HAP-1 (cell line): ENCODE results near the gene ABCB11.
A peak's percentile ranks its signal among the peaks of the same experiment; 100 is the strongest.

ENCODE experiments used
- DNase-seq, 2 experiments: peaks; one replicate each; pipeline ENCODE4 v3.0.0-alpha.2; 2016 to 2020; ENCODE audit warnings: low spot score in 2 of 2
- H3K27me3 ChIP-seq: fragments of 250-450 bp; sonication (Bioruptor Pico); 2 replicates; pipeline ENCODE4 v1.5.1; 2020; ENCODE audit warnings: low read depth, mild to moderate bottlenecking, moderate library complexity
- H3K36me3 ChIP-seq: fragments of 250-450 bp; sonication (Bioruptor Pico); replicated peaks from 2 replicates; pipeline ENCODE4 v1.5.1; 2020; ENCODE audit warnings: mild to moderate bottlenecking
- H3K4me1 ChIP-seq: fragments of 250-450 bp; sonication (Bioruptor Pico); 2 replicates; pipeline ENCODE4 v1.5.1; 2020; ENCODE audit warnings: mild to moderate bottlenecking
- H3K4me3 ChIP-seq: fragments of 250-450 bp; sonication (Bioruptor Pico); 2 replicates; pipeline ENCODE4 v1.5.1; 2020; ENCODE audit warnings: mild to moderate bottlenecking, moderate library complexity
- H3K9me3 ChIP-seq: fragments of 250-450 bp; sonication (Bioruptor Pico); 2 replicates; pipeline ENCODE4 v1.5.1; 2020; ENCODE audit warnings: mild to moderate bottlenecking, moderate library complexity
- in situ Hi-C: fragments of 300-500 bp; cut with MboI; formaldehyde crosslinking; loops from 3 replicates; pipeline ENCODE4 v1.14.3; 2020; ENCODE audit warnings: low sequenced_read_pairs, inconsistent platforms, mixed read lengths

ABCB11 gene

GRCh38 chr2:169009865-169010579, 21.1 kb downstream of the ABCB11 start:
- Histone ChIP-seq H3K27me3 (no peaks in the 10 kb centered on the region; the same call in 1 of the 2 replicates), H3K4me1 (no peaks in the 10 kb centered on the region), H3K9me3 (no peaks in the 10 kb centered on the region), H3K4me3 (no peak overlapping the region), H3K36me3 (no peaks in the 10 kb centered on the region)
- in situ Hi-C loops, result no loop called here
- DNase-seq, result no peak

GRCh38 chr2:169007941-169008340, 23.2 kb downstream of the ABCB11 start:
- no peaks in the 10 kb centered on the region for H3K27me3 ChIP-seq
- H3K9me3 ChIP-seq, result no peaks in the 10 kb centered on the region
- in situ Hi-C loops, result no loop called here
- no peaks in the 10 kb centered on the region for H3K36me3 ChIP-seq
- no peaks in the 10 kb centered on the region for H3K4me1 ChIP-seq
- DNase-seq, result no peak
- no peak overlapping the region for H3K4me3 ChIP-seq

DNA sequence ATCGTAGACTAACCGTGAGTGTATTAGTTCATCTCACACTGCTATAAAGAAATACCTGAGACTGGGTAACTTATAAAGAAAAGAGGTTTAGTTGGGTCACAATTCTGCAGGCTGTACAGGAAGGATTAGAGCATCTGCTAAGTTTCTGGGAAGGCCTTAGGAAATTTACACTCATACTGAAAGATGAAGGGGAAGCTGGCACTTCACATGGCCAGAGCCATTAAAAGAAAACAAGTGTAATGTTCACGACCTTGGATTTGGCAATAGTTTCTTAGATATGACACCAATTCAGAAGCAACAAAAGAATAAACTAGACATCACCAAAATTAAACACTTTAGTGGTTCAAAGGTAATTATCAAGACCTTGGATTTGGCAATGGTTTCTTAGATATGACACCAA, 23.8 kb downstream of the ABCB11 start:
- Histone ChIP-seq H3K9me3 (no peaks in the 10 kb centered on the region), H3K36me3 (no peaks in the 10 kb centered on the region), H3K27me3 (no peaks in the 10 kb centered on the region), H3K4me3 (no peak overlapping the region), H3K4me1 (no peaks in the 10 kb centered on the region)
- in situ Hi-C loops, result no loop called here
- DNase-seq, result no peak

- no peak for DNase-seq
- Histone ChIP-seq H3K27me3 (no peaks in the 10 kb centered on the region), H3K4me3 (no peak overlapping the region), H3K9me3 (no peaks in the 10 kb centered on the region), H3K36me3 (no peaks in the 10 kb centered on the region), H3K4me1 (no peaks in the 10 kb centered on the region)
- in situ Hi-C loops, result no loop called here
Observed at GRCh38 chr2:169006665-169007064, 24.5 kb downstream of the ABCB11 start.

GRCh38 chr2:169005994-169006393, 25.1 kb downstream of the ABCB11 start:
- H3K4me3 ChIP-seq, result no peak overlapping the region
- H3K4me1 ChIP-seq, result no peaks in the 10 kb centered on the region
- H3K27me3 ChIP-seq, result peaks cover 6% of the 10 kb centered on the region
- no peak for DNase-seq
- no peaks in the 10 kb centered on the region for H3K9me3 ChIP-seq
- no peaks in the 10 kb centered on the region for H3K36me3 ChIP-seq
- in situ Hi-C loops, result no loop called here

- peak in 1 of 2 experiments; percentile 11 for DNase-seq
- no peak overlapping the region for H3K4me3 ChIP-seq
- in situ Hi-C loops, result no loop called here
- peaks cover 6% of the 10 kb centered on the region for H3K27me3 ChIP-seq
- no peaks in the 10 kb centered on the region for H3K36me3 ChIP-seq
- H3K9me3 ChIP-seq, result no peaks in the 10 kb centered on the region
- H3K4me1 ChIP-seq, result no peaks in the 10 kb centered on the region
Observed at GRCh38 chr2:169005080-169005598, 26.0 kb downstream of the ABCB11 start.

GRCh38 chr2:169002161-169002738, 28.9 kb downstream of the ABCB11 start:
- Histone ChIP-seq H3K9me3 (no peaks in the 10 kb centered on the region), H3K4me3 (no peak overlapping the region), H3K4me1 (no peaks in the 10 kb centered on the region), H3K27me3 (peaks cover 6% of the 10 kb centered on the region), H3K36me3 (no peaks in the 10 kb centered on the region)
- no peak for DNase-seq
- in situ Hi-C loops, result no loop called here

DNA sequence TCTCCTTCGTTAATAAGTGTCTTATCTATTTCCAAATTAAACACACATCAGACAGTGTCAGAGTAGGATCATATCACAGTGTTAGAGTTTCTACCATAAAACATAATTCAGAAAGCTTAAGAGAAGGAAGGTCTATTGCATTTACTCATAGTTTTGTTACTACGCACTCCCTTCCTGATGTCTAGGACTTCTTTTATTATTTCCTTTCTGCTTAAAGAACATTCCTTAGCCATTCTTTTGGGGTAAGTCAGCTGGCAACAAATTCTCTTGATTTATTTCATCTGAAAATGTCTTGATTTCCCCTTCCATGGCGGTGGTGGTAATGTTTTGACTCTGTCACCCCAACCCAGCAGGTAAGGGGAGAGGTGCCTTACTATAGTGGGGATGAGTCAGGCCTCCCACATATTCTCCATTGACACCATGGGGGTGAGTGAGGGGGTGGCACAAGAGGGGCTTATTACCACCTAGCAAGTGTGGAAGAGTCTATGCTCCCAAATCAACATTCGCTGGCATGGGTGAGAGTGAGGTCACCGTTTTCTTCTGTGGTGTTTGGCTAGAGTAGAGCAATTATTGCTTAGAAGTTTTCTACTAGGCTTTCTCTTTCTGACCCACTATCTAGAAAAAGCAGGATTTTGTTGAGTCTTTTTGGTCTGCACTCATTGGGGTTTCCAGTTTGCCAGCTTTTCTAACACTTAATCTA, 29.9 kb downstream of the ABCB11 start:
- in situ Hi-C loops, result no loop called here

GRCh38 chr2:168999668-169000213, 31.4 kb downstream of the ABCB11 start:
- Histone ChIP-seq H3K4me1 (no peaks in the 10 kb centered on the region), H3K4me3 (no peak overlapping the region), H3K36me3 (no peaks in the 10 kb centered on the region), H3K9me3 (no peaks in the 10 kb centered on the region), H3K27me3 (peaks cover 6% of the 10 kb centered on the region)
- no peak for DNase-seq
- in situ Hi-C loops, result no loop called here

More for the DNA sequence above, 29.9 kb downstream of the ABCB11 start:
- no peak for DNase-seq
- Histone ChIP-seq H3K4me3 (no peak overlapping the region), H3K27me3 (peaks cover 6% of the 10 kb centered on the region), H3K4me1 (no peaks in the 10 kb centered on the region), H3K36me3 (no peaks in the 10 kb centered on the region), H3K9me3 (no peaks in the 10 kb centered on the region)

GRCh38 chr2:168998609-168999211, 32.4 kb downstream of the ABCB11 start:
- Histone ChIP-seq H3K9me3 (no peaks in the 10 kb centered on the region), H3K36me3 (no peaks in the 10 kb centered on the region), H3K27me3 (peaks cover 6% of the 10 kb centered on the region), H3K4me1 (no peaks in the 10 kb centered on the region), H3K4me3 (no peak overlapping the region)
- in situ Hi-C loops, result no loop called here
- no peak for DNase-seq

GRCh38 chr2:168997794-168998193, 33.3 kb downstream of the ABCB11 start:
- in situ Hi-C loops, result no loop called here
- DNase-seq, result no peak
- Histone ChIP-seq H3K36me3 (no peaks in the 10 kb centered on the region), H3K27me3 (peaks cover 6% of the 10 kb centered on the region), H3K9me3 (no peaks in the 10 kb centered on the region), H3K4me1 (no peaks in the 10 kb centered on the region), H3K4me3 (no peak overlapping the region)

DNA sequence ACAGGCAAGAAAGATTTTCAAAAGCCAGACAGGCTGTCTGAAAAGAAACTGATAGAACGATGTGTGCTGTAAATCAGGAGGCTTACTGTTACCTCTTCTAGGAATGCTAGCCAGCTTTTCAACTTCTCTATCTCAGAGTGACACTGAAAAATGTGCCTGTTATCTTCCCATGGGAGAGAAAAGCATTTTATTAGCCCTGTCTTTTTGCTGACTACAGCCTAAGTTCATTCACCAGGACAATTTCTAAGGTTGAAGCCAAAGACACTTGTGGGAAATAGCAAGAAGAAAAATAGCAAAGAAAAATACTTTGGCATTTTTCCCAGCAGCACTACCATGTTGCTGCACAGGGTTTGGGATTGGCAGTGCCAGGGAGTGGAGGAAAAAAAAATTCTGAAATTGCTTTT, 34.0 kb downstream of the ABCB11 start:
- in situ Hi-C loops, result no loop called here
- no peaks in the 10 kb centered on the region for H3K4me1 ChIP-seq
- no peaks in the 10 kb centered on the region for H3K36me3 ChIP-seq
- H3K9me3 ChIP-seq, result no peaks in the 10 kb centered on the region
- no peak for DNase-seq
- peaks cover 6% of the 10 kb centered on the region for H3K27me3 ChIP-seq
- H3K4me3 ChIP-seq, result no peak overlapping the region

DNA sequence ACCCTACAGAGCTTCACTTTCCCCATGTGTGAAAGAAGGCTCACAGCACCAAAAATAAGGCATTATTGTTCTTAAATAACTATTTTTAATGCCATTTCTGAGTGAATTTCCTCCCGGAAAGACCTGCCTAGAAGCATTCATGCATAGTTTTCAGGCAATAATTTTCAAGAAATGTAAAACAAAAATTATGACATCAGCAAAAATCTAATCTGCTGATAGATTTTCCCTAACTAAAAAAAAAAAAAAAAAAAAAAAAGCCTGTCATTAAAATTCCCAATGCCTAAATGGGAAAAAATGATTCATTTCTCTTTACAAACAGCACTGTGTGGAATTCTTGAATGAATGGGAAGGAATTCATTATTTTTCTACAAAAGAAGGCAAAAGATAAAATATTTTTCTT, 35.4 kb downstream of the ABCB11 start:
- in situ Hi-C loops, result no loop called here
- Histone ChIP-seq H3K27me3 (no peaks in the 10 kb centered on the region), H3K4me1 (no peaks in the 10 kb centered on the region), H3K36me3 (no peaks in the 10 kb centered on the region), H3K4me3 (no peak overlapping the region), H3K9me3 (no peaks in the 10 kb centered on the region)
- DNase-seq, result no peak
